GM18505 (cell line): ENCODE results near the gene ISX.
"Not testable (repeated sequence)": the region's sequence is repeated elsewhere in the genome, so short reads cannot be mapped to it uniquely, and the experiment has no call there.

Source experiments
- ATAC-seq: cut with Tn5 transposase; IDR thresholded peaks from one replicate; pipeline ENCODE4 v1.9.1; 2021; ENCODE audit not compliant: unreplicated experiment
- POLR2A ChIP-seq: IDR thresholded peaks from 4 replicates; pipeline ENCODE4 v1.6.1; 2011; ENCODE audit warnings: borderline replicate concordance; ENCODE audit not compliant: insufficient read depth, insufficient read length; ENCODE audit errors: extremely low read depth

The ISX gene

GRCh38 chr22:35065796-35066218 is at the start of gene ISX:
Gene ISX (plus strand): TSS chr22:35066158. CDS start chr22:35067088, 930 bp downstream.
- no peak for TF ChIP-seq POLR2A
- ATAC-seq = no peak

- no peak for TF ChIP-seq POLR2A
- ATAC-seq = no peak
These were observed 49.0 kb upstream of the ISX start for GRCh38 chr22:35016909-35017308.

- no peak for TF ChIP-seq POLR2A
These were observed 47.0 kb upstream of the ISX start for GRCh38 chr22:35018995-35019394.

GRCh38 chr22:35020517-35020916 is 45.4 kb upstream of the ISX start:
- TF ChIP-seq POLR2A = no peak
- ATAC-seq = no peak

More at GRCh38 chr22:35018995-35019394, 47.0 kb upstream of the ISX start:
- ATAC-seq = no peak

- no peak for ATAC-seq
These were observed 44.8 kb upstream of the ISX start for GRCh38 chr22:35021161-35021560.

GRCh38 chr22:35022291-35022690 is 43.7 kb upstream of the ISX start:
- no peak for ATAC-seq
- no peak for TF ChIP-seq POLR2A

More at GRCh38 chr22:35021161-35021560, 44.8 kb upstream of the ISX start:
- no peak for TF ChIP-seq POLR2A

GRCh38 chr22:35023692-35024363 is 42.1 kb upstream of the ISX start:
- no peak for ATAC-seq

GRCh38 chr22:35024364-35024692 is 41.6 kb upstream of the ISX start:
- no peak for ATAC-seq
- no peak for TF ChIP-seq POLR2A

More at GRCh38 chr22:35023692-35024363, 42.1 kb upstream of the ISX start:
- TF ChIP-seq POLR2A = no peak

GRCh38 chr22:35030112-35030511 is 35.8 kb upstream of the ISX start:
- not testable (repeated sequence) for ATAC-seq

- ATAC-seq = no peak
- no peak for TF ChIP-seq POLR2A
These were observed 33.4 kb upstream of the ISX start for GRCh38 chr22:35032571-35032970.

- ATAC-seq = no peak
- no peak for TF ChIP-seq POLR2A
These were observed 32.2 kb upstream of the ISX start for GRCh38 chr22:35033635-35034296.

GRCh38 chr22:35034963-35035362 is 31.0 kb upstream of the ISX start:
- no peak for TF ChIP-seq POLR2A
- ATAC-seq = no peak

- ATAC-seq = no peak
- TF ChIP-seq POLR2A = no peak
These were observed 28.9 kb upstream of the ISX start for GRCh38 chr22:35037089-35037488.

- no peak for TF ChIP-seq POLR2A
- ATAC-seq = no peak
These were observed 26.3 kb upstream of the ISX start for GRCh38 chr22:35039625-35040024.
